ENCODE data around the gene BLTP3B.
"Not testable (repeated sequence)": the region's sequence is repeated elsewhere in the genome, so short reads cannot be mapped to it uniquely, and the experiment has no call there.

Gene BLTP3B, protein sequence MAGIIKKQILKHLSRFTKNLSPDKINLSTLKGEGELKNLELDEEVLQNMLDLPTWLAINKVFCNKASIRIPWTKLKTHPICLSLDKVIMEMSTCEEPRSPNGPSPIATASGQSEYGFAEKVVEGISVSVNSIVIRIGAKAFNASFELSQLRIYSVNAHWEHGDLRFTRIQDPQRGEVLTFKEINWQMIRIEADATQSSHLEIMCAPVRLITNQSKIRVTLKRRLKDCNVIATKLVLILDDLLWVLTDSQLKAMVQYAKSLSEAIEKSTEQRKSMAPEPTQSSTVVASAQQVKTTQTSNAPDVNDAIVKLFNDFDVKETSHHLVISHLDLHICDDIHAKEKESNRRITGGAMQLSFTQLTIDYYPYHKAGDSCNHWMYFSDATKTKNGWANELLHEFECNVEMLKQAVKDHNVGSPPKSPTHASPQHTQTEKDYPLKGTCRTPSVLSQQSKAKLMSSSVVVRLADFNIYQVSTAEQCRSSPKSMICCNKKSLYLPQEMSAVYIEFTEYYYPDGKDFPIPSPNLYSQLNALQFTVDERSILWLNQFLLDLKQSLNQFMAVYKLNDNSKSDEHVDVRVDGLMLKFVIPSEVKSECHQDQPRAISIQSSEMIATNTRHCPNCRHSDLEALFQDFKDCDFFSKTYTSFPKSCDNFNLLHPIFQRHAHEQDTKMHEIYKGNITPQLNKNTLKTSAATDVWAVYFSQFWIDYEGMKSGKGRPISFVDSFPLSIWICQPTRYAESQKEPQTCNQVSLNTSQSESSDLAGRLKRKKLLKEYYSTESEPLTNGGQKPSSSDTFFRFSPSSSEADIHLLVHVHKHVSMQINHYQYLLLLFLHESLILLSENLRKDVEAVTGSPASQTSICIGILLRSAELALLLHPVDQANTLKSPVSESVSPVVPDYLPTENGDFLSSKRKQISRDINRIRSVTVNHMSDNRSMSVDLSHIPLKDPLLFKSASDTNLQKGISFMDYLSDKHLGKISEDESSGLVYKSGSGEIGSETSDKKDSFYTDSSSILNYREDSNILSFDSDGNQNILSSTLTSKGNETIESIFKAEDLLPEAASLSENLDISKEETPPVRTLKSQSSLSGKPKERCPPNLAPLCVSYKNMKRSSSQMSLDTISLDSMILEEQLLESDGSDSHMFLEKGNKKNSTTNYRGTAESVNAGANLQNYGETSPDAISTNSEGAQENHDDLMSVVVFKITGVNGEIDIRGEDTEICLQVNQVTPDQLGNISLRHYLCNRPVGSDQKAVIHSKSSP (N-terminal part only)

DNA sequence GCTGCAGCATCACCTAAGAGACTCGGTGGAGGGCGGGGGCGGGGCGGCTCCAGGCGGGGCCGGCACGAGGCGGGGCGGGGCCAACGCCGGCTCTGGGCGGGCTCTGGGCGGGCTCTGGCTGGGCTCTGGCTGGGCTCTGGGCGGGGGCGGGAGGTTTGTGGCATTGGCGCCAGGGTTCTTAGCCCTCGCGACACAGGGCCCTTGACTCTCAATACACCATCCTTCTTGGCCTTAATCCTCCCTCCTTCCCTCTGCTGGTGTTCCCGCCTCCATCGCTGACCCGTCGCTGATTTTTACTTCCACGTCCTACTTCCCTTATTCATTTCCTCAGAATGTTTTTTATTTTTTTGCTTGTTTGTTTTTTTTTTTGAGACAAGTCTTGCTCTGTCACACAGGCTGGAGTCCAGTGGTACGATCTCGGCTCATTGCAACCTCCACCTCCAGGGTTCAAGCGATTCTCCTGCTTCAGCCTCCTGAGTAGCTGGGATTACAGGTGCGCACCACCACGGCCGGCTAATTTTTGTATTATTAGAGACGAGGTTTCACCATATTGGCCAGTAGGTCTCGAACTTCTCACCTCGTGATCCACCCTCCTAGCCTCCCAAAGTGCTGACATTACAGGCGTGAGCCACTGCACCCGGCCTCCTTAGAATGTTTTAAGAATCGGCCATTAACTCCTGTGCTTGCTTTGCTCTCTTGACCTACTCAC lies at the start of gene BLTP3B:
Gene BLTP3B (minus strand): TSS at position 24 of the 709 bp plus-strand sequence. CDS start 239 bp downstream, outside the sequence.
- DNase-seq (ENCODE audit: low read depth) = peak; percentile 69

DNA sequence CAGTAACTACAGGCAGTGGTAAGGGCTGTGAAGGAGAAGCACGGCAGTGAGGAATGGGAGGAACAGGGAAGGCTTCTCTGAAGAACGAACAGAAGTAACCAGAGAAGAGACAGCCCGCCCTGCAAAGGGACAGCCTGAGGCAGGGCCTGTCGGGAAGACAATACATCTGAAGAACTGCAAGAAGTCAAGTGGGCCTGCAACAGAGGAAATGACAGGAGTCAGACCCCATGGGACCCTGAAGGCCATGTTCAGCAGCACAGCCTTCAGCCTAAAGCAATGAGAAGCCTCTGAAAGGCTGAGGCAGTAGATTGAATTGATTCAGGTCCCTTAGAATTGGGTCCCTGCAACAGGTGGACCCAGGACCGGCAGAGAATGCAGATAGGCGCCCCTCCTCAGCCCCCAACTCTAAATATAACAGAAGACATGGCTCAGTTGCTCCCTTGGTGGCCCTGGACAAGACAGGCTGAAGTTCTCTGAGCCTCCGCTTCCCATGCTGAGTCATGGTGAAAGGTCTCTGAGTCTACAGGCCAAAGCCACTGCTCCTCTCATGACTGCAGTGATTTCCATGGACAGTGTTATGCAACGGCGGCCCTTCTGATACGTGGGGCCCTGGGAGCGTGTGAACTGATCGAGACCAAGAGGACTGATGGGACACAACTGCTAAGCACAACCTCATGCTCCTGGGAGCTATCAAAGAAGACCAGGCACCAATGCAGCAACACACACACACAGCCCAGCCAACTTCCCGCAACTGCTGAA lies 47.1 kb upstream of the BLTP3B start:
- no peak for DNase-seq (ENCODE audit: low read depth)

GRCh38 chr12:100188888-100189635 lies 46.4 kb upstream of the BLTP3B start:
- DNase-seq (ENCODE audit: low read depth) = not testable (repeated sequence)

DNA sequence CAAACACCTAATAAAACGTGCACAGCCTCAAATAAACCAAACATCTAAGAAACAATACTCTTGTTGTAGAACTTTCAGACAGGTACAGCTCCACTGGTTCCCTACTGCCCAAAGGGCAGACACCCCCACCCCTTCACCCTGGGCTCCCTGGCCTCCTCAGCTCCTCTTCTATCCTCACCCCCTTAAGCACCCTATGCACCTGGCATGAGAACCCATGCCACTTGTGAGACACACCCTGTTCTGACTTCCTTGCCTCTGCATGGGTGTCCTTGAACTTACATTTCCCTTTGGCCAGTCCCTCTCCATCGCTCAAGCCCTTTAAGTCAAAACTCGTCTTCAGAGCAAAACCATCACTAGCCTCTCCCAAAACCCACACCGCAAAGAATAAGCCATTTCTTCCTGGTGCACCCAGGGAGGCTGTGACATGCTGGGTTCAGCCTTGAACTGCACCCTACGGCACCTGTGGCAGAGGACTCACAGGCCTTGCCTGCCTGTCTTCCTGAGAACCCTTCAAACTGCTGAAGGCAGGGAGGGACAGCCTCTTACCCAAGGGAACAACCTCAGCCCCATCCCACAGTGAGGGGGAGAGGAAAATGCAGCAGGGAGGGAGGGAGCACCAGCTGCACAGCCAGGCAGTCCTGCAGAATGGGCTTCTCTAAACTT lies 45.3 kb upstream of the BLTP3B start:
- DNase-seq (ENCODE audit: low read depth) = no peak

- DNase-seq (ENCODE audit: low read depth) = no peak
Observed at GRCh38 chr12:100187068-100187467, 44.4 kb upstream of the BLTP3B start.

- DNase-seq (ENCODE audit: low read depth) = no peak
Observed at GRCh38 chr12:100186071-100186470, 43.4 kb upstream of the BLTP3B start.

DNA sequence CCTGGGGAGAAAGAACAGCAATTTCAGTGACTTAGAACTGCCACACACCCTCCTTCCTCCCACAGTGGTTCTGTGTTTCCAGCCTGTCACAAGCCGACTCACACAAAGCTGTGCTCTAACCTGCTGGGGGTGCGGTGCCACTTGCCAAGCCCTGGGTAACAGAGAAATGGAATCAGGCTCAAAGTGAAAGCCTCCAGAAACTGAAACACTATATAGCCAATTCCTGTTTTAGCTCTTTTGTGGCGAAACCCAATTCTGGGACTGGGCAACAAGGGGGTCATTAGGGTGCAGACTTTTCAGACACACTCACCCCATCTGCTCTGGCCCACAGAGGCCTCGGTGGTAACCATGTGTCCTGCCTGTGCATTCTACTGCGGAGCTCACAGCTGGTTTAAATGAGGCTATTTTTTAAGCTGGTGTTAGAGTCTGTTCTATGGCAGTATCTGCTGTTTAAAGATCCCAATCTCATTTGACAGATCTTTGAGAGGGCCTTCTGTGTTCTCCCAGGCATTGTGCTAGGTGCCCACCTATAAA lies 42.8 kb upstream of the BLTP3B start:
- no peak for DNase-seq (ENCODE audit: low read depth)

DNA sequence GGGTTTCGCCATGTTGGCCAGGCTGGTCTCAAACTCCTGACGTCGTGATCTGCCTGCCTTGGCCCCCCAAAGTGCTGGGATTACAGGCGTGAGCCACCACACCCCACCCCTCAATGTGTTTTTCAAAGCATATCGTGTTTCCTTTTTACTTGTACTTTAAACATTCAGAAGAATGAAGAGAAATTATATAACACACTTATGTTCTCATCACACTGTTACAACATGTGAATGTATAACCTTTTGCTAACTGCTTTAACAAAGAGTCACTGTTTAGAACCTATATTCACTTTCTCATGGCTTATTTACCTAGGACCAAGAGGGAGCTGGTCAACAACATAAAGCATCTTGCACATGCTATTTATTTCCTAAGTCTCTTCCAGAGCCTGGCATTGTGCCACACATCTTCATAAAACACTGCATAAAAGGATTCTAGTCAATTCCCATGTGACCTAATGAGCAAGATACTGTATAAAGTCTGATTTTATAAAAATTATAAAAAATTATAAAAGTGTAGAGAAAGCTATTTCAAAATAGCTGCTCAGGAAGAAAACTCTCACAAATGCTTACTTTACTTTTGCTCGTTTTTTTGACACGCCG lies 42.0 kb upstream of the BLTP3B start:
- DNase-seq (ENCODE audit: low read depth) = no peak

GRCh38 chr12:100179252-100179651 lies 36.6 kb upstream of the BLTP3B start:
- DNase-seq (ENCODE audit: low read depth) = no peak

DNA sequence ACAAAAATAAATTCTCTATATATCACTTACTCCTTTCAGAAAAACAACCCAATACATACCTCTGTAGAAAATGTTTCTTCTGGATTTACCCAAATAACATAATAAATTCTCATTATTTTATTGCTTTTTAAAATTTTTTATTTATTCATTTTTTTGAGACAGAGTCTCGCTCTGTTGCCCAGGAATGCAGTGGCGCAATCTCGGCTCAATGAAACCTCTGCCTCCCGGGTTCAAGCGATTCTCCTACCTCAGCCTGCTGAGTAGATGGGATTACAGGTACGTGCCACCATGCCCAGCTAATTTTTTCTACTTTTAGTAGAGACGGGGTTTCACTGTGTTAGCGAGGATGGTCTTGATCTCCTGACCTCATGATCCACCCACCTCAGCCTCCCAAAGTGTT lies 33.8 kb upstream of the BLTP3B start:
- DNase-seq (ENCODE audit: low read depth) = not testable (repeated sequence)

DNA sequence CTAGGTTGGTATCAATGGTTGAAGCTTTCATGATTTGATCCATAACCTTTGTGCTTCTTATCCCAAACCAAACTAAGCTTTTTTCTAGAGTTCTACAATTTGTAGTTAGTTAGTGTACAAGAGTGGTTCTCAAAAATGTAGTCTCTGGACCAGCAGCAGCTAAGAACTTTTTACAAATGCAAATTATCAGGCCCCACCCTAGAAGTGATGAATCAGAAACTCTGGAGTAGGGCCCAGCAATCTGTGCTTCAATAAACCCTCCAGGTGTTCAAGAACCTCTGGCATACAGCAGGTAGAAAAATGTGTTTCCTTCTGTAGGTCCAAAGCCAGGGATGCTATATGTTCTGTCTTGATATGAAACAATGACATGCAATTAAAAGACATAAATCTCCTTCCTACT lies 31.8 kb upstream of the BLTP3B start:
- no peak for DNase-seq (ENCODE audit: low read depth)

- no peak for DNase-seq (ENCODE audit: low read depth)
Observed at GRCh38 chr12:100173111-100173510, 30.4 kb upstream of the BLTP3B start.

- no peak for DNase-seq (ENCODE audit: low read depth)
Observed at GRCh38 chr12:100171248-100171647, 28.6 kb upstream of the BLTP3B start.

GRCh38 chr12:100170313-100170858 lies 27.7 kb upstream of the BLTP3B start:
- DNase-seq (ENCODE audit: low read depth) = no peak

DNA sequence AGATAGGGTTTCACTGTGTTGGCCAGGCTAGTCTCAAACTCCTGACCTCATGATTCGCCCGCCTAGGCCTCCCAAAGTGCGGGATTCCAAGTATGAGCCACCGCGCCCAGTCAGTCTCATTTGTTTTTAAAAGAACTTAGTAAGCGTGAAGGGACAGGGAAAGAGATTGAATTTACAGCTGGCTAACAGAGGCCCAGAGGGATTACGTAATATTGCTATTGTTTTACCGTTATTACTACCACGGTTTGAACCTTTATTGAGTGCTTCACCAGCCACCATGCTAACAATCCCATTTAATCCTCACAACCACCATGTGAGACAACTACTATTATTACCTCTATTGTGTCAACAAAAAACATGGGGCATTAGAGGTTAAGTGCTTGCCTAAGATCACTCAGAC lies 26.7 kb upstream of the BLTP3B start:
- DNase-seq (ENCODE audit: low read depth) = no peak

GRCh38 chr12:100168562-100168961 lies 25.9 kb upstream of the BLTP3B start:
- DNase-seq (ENCODE audit: low read depth) = no peak

- no peak for DNase-seq (ENCODE audit: low read depth)
Observed at GRCh38 chr12:100166232-100166631, 23.6 kb upstream of the BLTP3B start.

DNA sequence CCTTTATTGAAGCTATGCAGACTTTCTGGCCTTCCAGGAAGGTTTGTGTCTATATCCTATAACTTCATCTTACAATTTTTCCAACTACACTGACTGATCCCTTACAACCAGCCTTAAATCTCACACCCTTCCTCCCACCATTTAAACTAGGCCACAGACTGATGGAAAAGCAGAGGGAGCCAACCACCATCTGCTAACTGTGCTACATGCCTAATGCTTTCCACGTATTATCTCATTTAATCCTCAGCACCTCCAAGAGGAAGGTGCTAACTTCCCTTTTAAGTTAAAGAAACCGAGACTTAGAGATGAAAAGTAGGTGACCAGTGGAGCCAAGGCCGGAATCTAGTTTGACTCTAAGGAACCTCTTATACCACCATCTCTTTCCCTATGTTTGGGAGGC lies 22.7 kb upstream of the BLTP3B start:
- DNase-seq (ENCODE audit: low read depth) = no peak
